Stomach (tissue), 4 donors: ENCODE measurements around the gene DYNC1H1.

Experiments
- EP300 ChIP-seq: sonication (generic); formaldehyde crosslinking; IDR thresholded peaks from one replicate; pipeline ENCODE4 v1.6.1; 2017; ENCODE audit warnings: antibody characterized with exemption
- POLR2A ChIP-seq, 4 donors: fragments of 450-650 bp; IDR thresholded peaks; one replicate each; pipeline ENCODE4 v1.6.1; 2016; ENCODE audit warnings: antibody characterized with exemption in 4 of 4, control low read depth in 2 of 4, mild to moderate bottlenecking in 1 of 4, moderate library complexity in 1 of 4
- POLR2AphosphoS5 ChIP-seq, 3 donors: sonication (generic); formaldehyde crosslinking; IDR thresholded peaks; one replicate each; pipeline ENCODE4 v1.6.1; 2016; ENCODE audit warnings: antibody characterized with exemption in 3 of 3
- TF ChIP-seq, protein P1 (sequence below), 7 experiments: fragments of 450-650 bp in 4 of 7; fragments of 200-600 bp in 3 of 7; sonication (generic) in 3 of 7; IDR thresholded peaks; one replicate each; pipeline ENCODE4 v1.5.1; 2016 to 2019; ENCODE audit warnings: antibody characterized with exemption in 7 of 7, control low read depth in 2 of 7, mild to moderate bottlenecking in 1 of 7

- TF ChIP-seq, protein P1, sequence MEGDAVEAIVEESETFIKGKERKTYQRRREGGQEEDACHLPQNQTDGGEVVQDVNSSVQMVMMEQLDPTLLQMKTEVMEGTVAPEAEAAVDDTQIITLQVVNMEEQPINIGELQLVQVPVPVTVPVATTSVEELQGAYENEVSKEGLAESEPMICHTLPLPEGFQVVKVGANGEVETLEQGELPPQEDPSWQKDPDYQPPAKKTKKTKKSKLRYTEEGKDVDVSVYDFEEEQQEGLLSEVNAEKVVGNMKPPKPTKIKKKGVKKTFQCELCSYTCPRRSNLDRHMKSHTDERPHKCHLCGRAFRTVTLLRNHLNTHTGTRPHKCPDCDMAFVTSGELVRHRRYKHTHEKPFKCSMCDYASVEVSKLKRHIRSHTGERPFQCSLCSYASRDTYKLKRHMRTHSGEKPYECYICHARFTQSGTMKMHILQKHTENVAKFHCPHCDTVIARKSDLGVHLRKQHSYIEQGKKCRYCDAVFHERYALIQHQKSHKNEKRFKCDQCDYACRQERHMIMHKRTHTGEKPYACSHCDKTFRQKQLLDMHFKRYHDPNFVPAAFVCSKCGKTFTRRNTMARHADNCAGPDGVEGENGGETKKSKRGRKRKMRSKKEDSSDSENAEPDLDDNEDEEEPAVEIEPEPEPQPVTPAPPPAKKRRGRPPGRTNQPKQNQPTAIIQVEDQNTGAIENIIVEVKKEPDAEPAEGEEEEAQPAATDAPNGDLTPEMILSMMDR (IDR thresholded peaks at IDR 0.05): no peak
- TF ChIP-seq POLR2A (IDR thresholded peaks at IDR 0.05) (no peak), POLR2AphosphoS5 (IDR thresholded peaks at IDR 0.05) (no peak), EP300 (no peak)
These were observed 5.1 kb upstream of the DYNC1H1 start for GRCh38 chr14:101959277-101959676.
